Limb (tissue), 2 donors: ENCODE data around the gene ARMH4.
A peak's percentile ranks its signal among the peaks of the same experiment; 100 is the strongest.

ENCODE experiments used
- DNase-seq, 2 donors: peaks; one replicate each; pipeline ENCODE4 v3.0.0-alpha.2; 2016; ENCODE audit errors: extremely low spot score in 2 of 2

Gene ARMH4, protein sequence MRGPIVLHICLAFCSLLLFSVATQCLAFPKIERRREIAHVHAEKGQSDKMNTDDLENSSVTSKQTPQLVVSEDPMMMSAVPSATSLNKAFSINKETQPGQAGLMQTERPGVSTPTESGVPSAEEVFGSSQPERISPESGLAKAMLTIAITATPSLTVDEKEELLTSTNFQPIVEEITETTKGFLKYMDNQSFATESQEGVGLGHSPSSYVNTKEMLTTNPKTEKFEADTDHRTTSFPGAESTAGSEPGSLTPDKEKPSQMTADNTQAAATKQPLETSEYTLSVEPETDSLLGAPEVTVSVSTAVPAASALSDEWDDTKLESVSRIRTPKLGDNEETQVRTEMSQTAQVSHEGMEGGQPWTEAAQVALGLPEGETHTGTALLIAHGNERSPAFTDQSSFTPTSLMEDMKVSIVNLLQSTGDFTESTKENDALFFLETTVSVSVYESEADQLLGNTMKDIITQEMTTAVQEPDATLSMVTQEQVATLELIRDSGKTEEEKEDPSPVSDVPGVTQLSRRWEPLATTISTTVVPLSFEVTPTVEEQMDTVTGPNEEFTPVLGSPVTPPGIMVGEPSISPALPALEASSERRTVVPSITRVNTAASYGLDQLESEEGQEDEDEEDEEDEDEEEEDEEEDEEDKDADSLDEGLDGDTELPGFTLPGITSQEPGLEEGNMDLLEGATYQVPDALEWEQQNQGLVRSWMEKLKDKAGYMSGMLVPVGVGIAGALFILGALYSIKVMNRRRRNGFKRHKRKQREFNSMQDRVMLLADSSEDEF

DNA sequence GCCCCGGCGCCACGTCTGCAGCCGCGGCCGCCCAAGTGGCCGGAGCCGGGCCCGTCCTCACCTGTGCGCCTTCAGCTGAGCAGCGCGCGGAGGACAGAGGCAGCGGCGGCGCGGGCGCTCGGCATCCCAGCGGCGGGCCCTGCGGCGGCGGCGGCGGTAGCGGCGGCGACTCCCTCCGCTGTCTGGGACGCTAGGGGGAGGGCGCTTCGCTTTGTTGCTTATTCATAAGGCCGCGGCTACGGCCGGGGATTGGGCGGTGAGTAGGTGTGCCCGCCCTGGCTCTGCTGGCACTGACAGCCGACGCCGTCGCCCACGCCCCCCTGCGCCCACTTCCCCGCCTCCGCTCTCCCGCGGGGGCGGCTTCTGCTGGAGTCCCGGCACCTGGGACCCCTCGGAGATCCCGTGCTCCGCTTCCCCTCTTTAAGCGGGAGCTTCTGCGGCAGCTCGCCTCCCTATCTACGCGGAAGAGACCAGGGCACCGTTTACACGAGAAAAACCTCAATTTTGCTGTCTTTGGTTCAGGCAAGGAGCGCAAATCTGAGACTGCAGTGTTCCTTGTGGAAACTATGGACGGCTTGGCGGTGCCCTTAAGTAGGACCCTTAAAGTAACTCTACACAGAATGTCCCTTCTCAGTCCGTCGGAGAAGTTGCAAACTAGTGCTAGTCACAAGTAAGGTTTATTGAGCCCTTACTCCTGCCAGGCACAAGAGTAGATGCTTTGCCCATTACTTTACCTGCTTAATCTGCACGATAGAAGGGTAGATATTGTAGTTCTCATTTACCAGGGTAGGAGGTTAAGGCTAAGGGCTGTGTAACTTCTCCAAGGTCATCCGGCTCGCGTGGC lies at the start of gene ARMH4:
TSS of gene ARMH4 (minus strand) at position 200 of the 844 bp plus-strand sequence. CDS start 12,855 bp downstream, outside the sequence.
- DNase-seq = peak; percentile 72 to 88

DNA sequence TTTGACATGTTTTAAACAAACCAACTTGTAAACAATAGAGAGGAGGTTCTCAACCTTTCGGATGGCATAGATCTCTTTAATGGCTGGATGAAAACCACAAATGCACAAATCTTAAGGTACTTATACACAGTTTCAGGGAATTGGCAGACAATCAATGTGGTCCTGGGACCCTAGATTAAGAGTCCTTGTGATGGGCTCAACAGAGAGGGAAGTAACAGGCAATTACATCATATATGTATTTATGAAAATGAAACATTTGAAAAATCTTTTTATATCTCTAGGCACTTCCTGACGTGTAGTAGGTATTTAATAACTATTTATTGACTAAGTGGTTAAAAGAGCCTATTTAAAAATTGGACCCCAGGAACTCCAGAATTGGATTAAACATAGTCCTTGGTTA lies 48.8 kb upstream of the ARMH4 start:
- DNase-seq = no peak

DNA sequence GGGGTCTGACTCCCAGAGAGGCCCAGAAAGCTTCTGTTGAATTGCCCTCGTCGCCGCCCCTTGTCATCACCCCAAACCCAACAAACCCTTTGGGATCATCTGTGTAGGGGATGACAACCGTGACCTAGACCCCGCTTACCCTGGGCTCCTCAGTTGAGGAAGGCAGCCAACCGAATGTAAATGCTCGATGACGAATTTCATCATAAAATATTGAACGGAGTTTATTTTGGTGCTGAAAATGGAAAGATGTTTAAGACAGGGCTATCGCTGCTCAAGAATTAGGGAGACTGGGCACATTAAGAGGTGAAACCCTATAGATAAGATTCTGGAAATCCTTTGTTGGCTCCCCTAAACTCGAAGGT lies 48.4 kb upstream of the ARMH4 start:
- DNase-seq = no peak

DNA sequence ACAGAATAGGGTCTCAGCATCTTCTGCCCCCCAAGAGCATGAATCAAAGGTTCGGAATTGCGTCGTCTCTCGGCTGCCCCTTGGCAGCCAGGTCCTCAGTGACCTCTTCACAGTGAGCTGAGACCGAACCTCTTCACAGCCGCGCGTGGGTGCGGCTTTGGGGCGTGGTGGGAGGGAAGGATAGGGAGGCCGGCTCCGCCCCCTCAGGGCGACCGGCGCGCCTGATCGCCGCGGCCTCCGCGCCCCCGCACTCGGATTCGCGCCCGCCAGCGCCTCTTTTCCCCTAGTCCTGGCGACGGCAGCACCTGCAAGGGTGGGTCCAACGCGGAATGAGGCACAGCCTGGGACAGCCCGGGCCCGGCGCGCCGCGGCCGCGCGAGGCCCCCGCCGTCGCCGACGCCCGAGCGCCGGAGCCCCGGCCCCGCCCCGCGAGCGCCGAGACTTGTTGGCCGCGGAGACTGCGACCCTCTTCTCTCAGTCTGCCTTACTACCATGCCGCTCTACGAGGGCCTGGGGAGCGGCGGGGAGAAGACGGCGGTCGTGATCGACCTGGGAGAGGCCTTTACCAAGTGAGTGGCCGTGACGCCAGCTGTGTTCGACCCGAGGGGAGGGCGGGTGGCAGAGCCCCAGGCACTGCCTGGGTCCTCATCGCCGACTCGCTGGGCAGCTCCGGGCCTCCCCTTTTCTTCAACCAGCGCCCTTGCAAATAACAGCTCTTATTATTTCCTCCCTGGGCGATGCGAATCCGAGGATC lies 47.9 kb upstream of the ARMH4 start, which contains the start of gene ACTR10:
TSS of gene ACTR10 (plus strand) at position 424 of the 754 bp plus-strand sequence. CDS start at position 493, 69 bp downstream.
- DNase-seq = peak; percentile 84 to 93

DNA sequence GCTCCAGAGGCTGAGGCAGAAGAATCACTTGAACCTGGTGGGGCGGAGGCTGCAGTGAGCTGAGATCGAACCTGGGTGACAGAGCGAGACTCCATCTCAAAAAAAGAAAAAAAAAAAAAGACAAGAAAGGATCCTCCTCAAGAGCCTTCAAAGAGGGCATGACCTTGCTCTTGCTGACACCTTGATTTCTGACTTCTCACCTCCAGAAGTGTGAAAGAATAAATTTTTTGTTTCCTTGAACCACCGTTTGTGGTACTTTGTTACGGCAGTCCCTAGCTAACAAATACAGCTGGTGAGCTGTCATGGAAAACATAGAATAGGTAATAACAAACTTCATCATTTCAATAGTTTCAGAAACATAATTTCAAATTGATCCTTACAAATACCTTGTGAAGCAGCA lies 46.1 kb upstream of the ARMH4 start:
- no peak for DNase-seq

DNA sequence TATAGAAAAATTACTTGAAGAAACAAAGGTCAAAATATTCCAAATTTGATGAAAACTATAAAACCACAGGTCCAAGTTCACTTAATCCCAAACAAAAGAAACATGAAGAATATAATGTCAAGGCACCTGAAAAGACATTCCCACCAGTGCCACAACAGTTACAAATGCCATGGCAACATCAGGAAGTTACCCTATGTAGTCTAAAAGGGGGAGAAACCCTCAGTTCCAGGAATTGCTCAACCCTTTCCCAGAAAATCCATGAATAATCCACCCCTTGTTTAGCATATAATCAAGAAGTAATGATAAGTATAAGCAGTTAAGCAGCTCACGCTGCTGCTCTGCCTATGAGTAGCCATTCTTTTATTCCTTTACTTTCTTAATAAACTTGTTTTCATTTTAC lies 44.2 kb upstream of the ARMH4 start:
- no peak for DNase-seq

DNA sequence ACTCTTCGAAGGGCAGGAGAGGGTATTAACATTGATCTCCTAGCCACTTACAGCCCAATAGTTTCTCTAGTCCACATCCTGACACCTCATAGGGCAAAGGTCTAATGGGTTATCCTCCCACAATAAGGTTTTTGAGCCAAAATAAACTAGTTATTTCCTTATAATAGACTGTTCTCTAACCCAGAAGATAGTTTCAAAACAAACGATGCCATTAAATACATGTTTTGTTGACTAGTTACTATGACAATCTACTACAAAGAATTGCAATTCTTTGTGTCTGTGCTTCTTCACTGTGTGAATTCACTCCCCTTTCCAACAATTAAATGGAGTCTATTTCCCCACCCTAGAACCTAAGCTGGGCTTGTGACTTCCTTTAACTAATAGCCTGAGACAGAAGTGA lies 41.5 kb upstream of the ARMH4 start:
- DNase-seq = no peak

DNA sequence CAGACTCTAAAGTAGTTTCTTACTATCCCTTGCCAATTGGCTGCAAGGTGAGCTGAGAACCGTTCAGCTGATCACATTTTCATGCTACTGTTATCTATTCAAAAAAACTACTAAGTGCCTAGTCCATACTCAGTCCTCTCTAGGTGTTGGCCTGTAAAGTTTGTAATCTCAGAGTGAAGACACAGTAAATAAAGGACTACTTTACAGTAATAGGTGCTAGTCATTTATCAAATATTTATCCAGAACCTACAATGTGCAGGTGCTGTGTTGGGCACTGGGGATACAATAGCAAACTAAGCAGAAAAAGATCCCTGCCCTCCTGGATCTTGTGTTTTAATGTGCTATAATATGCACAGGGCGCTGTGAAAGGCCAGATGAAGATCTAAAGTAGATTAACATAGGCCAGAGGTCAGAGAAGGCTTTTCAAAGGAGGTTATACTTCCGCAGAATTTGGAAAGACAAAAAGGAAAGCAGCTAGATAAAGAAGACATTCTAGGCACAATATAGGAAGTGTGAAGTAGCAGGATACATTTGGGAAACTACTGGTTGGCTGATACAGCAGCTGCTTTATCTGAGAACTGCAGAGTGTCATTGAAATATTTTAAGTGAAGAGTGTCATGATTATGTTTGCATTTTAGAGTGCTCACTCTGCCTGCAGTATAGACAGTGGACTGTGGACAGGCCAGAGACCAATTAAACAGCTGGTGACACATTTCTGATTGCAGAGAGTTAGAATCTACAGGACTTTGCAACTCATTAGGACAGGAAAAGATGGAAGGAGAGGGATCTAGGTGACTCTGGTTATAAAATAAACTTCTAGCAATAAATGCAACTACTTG lies 40.0 kb upstream of the ARMH4 start:
- DNase-seq = no peak

DNA sequence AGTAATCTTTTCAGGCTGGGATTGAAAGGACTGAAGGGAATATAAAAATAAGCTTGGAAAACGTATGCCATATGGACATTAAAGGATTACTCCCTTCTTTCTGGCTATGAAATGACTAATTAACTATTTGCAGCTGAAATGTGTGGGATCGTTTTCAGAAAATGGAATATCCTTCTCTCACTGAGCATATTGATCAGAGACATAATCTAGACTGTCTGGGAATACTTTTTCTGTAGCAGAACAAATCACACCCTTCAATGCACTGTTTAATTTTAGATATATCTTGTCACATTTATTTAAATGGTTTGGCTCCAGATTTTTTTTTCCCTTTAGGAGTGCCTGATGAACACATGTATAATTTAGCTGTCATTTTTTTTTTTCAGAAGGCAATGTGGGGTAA lies 37.2 kb upstream of the ARMH4 start:
- DNase-seq = no peak

DNA sequence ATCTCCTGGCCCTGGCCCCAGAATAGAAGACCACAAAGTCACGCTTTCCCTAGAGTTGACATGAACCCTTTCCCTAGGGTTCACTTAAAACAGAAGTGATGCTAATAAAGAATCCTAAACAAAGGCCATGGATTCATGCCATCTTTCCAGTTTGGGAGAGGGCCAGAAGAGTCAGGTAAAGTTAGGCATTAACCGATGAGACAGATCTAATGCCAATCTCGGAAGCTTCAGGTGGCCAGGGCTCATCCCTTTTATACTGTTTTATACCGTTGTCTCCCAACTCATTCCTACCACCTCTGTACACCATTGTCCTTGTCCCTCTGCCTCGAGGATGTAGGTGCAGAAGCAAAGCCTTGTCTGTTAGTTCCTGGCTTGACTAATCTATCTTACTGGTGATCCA lies 25.1 kb upstream of the ARMH4 start:
- no peak for DNase-seq

DNA sequence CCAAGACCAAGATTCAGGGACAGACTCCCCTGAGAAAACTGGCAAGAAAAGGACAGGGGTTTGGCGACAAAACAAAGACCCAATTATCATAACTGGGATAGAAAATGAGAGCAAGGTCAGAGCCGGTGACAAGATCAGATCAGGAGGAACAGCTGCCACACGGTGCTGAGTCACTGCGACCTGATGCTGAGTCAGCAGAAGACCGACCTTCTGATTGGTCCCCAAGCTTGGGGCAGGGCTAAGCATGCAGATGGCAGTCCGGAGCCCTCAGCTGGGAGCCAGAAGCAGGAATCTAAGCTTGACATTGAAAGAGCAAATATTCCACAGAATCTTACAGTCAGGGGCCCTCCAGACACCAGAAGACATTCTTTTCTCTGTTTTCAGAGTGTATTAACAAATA lies 19.1 kb upstream of the ARMH4 start:
- DNase-seq = peak; percentile 9 to 65

DNA sequence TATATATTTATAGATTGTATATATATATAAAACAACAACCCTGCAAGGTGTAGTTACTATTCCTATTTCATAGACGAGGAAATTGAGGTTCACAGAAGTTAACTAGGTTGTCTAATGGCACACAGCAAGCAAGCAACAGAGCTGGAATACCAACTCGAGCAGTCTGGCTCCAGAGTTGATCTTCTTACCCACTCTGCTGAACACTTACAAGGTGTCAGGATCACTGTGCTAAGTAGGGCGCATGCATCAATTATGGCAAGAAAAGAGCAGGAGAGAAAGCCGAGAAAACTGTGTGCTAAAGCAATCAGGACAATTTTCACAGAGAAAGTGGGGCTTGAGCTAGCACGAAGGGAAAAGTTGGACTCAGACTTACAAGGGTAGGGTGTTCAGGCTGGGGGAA lies 15.9 kb upstream of the ARMH4 start:
- no peak for DNase-seq

DNA sequence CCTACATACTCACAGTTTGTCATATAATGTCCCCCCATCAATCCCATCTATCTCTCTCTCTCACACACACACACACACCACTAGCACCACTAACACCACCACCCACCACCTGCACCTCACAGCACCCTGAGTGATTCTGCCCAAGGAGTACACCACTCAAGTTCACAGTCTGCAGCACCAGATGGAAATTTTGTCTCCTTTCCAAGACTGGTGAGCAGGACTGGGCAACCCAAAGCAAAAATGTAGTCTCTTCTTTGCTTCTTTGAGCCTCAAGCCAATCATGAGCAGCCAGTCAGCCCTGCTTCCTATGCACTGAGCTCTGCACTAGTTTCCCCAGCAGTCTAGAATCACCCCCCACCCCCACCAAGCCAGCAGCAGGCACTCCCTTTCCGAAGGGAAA lies 15.0 kb upstream of the ARMH4 start:
- no peak for DNase-seq

DNA sequence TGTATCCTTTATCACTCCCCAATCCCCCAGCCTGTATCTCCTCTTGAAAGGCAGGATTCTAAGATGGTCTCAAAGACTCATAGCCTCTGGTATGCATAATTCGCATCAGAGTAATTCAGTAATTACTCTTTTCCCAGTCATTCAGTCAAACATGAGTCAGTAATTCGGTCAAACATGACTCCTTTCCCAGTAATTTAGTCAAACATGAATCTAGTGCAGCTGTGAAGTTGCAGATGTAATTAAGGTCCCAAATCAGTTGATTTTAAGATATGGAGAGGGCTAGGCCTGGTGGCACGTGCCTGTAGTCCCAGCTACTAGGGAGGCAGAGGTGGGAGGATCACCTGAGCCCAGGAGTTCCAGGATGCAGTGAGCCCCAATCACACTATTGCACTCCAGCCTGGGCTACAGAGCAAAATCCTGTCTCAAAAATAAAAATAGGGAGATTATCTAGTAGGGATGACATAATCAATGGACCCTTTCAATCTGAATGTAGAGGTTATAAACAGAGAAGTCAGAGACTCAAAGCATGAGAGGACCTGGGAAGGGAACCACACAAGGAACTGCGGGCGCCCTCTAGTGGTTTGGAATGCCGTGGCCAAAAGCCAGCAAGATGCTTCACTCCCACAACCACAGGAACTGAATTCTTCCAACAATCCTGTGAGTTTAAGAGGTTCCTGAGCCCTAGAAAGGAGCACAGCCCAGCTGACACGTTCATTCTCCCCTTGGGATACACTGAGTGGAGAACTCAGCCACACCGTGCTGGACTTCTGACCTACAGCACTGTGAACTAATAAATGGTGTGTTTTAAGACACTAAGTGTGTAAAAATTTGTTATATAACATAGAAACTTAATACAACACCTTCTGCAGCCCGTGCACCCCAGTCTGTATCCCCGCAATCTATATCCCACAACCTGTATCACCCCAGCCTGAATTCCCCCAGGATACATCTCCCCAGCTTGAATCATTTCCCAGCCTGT lies 14.3 kb upstream of the ARMH4 start:
- DNase-seq = peak; percentile 69 to 87

DNA sequence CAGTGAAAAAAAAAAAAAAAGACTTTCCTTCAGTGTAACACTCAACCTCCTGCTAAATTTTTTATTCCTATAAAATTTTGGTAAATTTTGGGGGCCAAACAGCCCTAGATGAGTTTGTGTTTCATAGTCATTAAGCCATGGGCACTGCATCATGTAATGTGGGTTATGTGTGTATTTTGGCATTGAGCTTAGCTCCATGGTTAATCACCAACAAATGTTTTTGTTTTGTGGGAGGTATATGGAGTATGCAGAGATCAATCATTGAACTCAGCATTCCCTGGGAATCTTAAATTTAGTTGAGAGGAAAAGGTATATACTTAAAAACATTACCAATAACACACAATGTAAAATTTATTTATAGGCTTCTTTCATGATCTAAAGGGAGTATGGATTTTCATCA lies 8.5 kb upstream of the ARMH4 start:
- DNase-seq = no peak

DNA sequence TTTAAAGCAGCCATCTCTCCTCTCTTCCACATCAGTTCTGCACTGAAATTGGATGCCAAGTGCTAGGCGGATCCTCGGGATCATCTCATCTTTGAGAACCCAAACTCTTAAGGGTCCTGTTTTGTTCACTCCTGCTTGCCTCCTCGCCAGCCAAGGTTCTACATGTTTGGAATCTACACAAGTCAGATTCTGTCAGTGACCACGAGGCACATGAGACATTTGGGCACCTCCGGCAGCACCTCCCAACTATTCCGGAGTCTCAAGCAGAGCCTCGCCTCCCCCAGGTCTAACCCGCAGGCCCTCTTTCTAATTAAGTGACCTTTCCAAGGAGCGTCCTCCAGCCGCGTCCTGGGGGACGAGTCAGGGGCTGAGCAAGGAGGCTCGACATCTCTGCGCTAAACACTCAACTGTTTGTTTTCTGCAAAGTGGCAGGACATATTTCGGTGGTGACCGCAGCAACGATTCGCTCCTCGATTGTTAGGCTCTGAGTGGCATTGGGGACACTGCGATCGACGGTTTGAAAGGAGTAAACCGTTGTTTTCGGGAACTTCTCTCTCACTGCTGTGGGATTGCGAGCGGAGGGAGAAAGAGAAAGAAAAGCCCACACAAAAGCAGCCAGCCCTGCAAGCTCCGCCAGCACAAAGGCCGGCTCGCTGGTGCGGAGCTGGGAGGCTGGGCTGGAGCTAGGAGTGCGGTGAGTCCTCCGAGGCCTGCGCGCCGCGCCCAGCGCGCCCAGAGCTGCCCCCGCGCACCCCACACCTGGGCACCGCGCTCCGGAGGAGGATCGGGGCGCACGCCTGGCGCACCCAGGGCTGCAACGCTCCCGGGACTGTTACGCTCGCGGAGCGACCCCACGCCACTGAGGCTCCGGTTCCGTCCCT lies 640 bp downstream of the ARMH4 start:
- DNase-seq = peak in 1 of 2 donors; percentile 57

DNA sequence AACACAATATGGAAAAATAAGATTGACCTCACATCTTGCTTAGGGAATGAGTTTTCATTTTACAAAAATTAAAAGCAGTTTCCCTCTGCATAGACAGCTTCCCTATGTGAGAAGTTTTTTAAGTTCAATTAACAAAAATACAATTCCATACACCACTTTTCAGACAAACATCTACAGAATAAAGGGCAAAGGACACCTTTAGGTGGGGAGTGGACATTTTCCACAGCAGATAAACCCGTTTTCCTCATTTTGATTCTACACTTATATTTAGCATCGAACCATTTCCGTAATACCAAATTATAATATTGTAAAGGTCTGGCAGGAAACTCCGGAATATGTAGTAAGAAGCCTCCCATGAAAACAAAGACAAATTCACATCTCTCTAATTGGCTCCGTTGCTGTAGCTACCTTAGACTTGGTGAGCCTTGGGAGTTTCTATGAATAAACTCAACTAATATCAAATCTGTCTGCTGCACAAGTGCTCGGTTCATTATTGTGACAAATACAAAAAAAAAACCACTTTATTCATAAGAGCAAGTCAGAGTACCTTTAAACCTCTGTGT lies 1.7 kb downstream of the ARMH4 start:
- no peak for DNase-seq

DNA sequence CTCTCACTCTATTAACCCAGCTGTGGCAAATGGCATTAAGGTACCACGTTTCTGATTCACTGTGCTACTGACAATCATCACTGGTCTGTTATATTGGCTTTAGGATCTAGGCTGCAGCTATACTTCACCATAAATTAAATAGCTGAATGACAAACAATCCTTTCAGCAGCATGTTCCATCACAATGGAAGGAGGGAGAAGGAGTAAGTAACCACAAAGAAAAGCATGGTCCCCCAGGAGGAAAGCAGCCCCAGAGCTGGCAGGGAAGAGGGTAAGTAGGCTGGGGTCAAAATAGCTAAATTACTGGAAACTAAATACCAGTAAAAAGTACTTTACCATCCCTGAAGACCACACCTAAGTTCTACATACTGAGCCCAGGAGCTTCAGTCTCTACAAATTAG lies 2.8 kb downstream of the ARMH4 start:
- no peak for DNase-seq
